Epidermal melanocyte (primary cell): ENCODE measurements around the gene VEGFB.

Experiments used
- DNase-seq: peaks from one replicate; pipeline ENCODE4 v3.0.0; 2011; ENCODE audit warnings: low spot score; ENCODE audit not compliant: insufficient read length

The VEGFB gene

GRCh38 chr11:64233913-64234586 is at the start of gene VEGFB:
TSS of gene VEGFB (plus strand) at chr11:64234584. CDS start at chr11:64234834, 250 bp downstream.
- peak; percentile 67 for DNase-seq

GRCh38 chr11:64185175-64185692 is 49.1 kb upstream of the VEGFB start:
- DNase-seq = no peak

GRCh38 chr11:64185693-64186491 is 48.5 kb upstream of the VEGFB start, which contains the start of gene STIP1:
TSS of gene STIP1 (plus strand) at chr11:64186171. CDS start at chr11:64186262, 91 bp downstream.
- peak; percentile 98 for DNase-seq

GRCh38 chr11:64186492-64187165 is 47.8 kb upstream of the VEGFB start:
- DNase-seq = no peak

- DNase-seq = no peak
Observed at GRCh38 chr11:64192434-64192833, 42.0 kb upstream of the VEGFB start.

GRCh38 chr11:64196626-64197025 is 37.8 kb upstream of the VEGFB start:
- peak; percentile 48 for DNase-seq

GRCh38 chr11:64198511-64198910 is 35.9 kb upstream of the VEGFB start:
- no peak for DNase-seq

GRCh38 chr11:64201543-64201942 is 32.8 kb upstream of the VEGFB start:
- DNase-seq = no peak

- no peak for DNase-seq
Observed at GRCh38 chr11:64202992-64203391, 31.4 kb upstream of the VEGFB start.

GRCh38 chr11:64203421-64204079 is 30.8 kb upstream of the VEGFB start:
- no peak for DNase-seq

GRCh38 chr11:64204080-64204440 is 30.3 kb upstream of the VEGFB start:
- DNase-seq = no peak

GRCh38 chr11:64204464-64204989 is 29.9 kb upstream of the VEGFB start:
- DNase-seq = peak; percentile 98

GRCh38 chr11:64206457-64207255 is 27.7 kb upstream of the VEGFB start, which contains the start of gene FERMT3:
TSS of gene FERMT3 (plus strand) at chr11:64206721. CDS start at chr11:64207365, 644 bp downstream.
- DNase-seq = no peak

- peak; percentile 63 for DNase-seq
Observed at GRCh38 chr11:64207256-64208085, 26.9 kb upstream of the VEGFB start.

- no peak for DNase-seq
Observed at GRCh38 chr11:64208086-64208795, 26.1 kb upstream of the VEGFB start.

GRCh38 chr11:64208796-64209562 is 25.4 kb upstream of the VEGFB start:
- DNase-seq = no peak

GRCh38 chr11:64209563-64209843 is 24.9 kb upstream of the VEGFB start:
- DNase-seq = no peak
